HG02981 (cell line): ENCODE results near the gene CFAP46.

Experiments used
- ATAC-seq: cut with Tn5 transposase; IDR thresholded peaks from one replicate; pipeline ENCODE4 v1.9.1; 2021; ENCODE audit warnings: mild to moderate bottlenecking, moderate library complexity; ENCODE audit not compliant: unreplicated experiment

Gene CFAP46

DNA sequence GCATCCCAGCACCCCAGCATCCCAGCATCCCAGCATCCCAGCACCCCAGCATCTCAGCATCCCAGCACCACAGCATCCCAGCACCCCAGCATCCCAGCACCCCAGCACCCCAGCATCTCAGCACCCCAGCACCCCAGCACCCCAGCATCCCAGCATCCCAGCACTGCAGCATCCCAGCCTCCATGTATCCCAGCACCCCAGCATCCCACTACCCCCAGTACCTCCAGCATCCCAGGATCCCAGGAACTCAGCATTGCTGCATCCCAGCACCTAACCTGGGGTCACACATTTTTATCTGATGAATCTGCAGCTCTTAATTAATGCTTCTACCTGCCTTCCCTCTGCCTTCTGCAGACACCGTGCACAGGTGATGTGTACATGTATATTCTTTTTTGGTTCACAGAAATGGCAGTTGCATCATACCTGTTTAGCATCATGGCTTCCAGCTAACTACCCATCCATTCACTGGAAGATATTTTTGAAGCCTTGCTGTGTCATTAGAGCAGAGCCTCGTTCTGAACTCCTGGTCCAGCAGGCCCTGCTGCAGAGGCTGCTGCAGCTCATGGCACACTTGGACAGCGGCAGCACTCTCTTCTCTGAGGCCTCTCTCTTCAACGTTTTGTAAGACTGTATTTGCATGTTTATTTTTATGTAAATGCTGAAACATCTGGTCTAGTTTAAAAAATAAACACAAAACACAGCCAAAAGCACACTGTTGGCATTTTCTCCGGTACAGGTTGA lies 4.6 kb upstream of the CFAP46 start:
- no peak for ATAC-seq

DNA sequence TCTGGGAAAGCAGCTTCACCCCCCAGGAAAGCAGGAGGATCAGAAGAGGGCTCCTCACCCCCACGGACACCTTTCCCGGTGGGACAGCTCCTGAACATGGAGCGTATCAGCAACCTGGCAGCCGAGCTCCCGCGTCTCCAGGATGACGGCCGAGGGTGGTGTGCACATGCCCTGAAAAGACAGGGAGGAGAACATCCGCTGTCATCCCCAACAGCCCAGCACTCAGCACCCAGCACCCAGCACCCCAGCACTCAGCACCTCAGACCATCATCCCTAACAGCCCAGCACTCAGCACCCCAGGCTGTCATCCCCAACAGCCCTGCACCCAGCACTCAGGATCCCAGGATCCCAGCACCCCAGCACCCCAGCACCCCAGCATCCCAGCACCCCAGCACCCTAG lies 3.9 kb upstream of the CFAP46 start:
- no peak for ATAC-seq

DNA sequence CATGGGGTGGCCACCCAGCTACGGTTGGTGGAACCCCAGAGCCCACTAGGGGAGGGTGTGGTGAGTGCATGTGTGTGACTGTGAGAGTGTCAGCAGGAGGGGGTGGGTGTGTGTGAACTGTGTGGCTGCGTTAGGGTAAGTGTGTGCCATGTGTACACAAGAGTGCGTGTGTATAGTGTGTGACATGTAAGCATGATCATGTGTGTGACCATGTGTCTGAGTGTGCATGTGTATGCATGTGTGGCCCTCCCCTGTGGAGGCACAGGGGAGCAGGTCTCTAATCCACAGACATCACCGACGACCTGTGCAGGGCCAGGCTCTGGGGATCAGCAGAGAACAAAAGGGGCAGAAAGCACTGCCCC lies 3.5 kb upstream of the CFAP46 start:
- no peak for ATAC-seq

DNA sequence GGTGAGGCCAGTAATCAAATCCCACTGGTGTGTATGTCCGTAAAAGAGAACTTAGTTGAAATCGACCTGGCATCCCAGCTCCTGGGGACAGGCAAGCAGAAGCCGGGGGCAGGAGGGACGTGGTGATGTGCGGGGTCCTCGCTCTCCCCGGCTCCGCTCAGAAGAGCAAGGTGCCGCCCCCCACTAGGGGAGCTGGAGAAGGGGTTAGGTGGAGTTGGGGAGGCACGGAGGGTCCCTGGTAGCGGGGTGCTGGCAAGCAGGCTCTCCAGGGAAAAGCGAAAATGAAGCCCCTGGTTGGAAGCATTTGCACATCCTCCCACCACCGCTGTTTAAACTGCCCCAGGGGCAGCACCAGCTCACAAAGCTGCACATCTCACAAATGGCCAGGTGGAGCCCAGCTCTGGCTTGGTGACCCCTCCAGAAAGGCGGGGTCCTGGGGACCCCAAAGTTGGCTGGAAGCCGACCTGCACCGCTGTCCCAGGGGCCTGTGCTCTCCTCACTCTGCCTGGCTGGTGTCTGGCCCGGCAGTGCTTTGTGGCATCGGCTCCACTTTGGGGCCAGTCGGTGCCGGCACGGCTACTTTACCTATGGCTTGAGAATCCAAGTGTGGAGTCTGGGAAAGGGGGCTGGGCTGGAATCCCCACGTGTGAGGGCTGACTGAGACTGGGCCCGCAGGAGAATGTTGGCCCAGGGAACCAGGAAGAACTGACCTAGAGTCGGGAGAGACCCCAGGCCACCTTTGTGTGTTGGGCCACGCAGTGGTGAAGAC lies 2.9 kb upstream of the CFAP46 start:
- ATAC-seq = no peak

DNA sequence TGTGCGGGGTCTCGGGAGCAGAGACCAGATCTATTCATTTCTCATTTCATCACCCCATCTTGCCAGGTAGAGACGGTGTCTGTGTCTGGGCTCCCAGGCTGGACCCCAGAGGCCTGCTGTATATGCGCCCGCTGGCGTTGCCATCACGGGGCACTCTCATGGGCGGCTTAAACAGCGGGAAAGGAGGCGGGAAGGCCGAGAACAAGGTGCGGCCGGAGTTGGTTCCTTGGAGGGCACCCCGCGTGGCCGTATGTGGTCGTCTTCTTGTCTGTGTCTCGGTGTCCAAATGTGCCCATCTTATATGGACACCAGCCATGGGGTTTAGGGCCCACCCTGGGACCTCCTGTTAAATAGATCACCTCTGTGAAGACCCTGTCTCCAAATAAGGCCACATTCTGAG lies 2.1 kb upstream of the CFAP46 start:
- no peak for ATAC-seq

DNA sequence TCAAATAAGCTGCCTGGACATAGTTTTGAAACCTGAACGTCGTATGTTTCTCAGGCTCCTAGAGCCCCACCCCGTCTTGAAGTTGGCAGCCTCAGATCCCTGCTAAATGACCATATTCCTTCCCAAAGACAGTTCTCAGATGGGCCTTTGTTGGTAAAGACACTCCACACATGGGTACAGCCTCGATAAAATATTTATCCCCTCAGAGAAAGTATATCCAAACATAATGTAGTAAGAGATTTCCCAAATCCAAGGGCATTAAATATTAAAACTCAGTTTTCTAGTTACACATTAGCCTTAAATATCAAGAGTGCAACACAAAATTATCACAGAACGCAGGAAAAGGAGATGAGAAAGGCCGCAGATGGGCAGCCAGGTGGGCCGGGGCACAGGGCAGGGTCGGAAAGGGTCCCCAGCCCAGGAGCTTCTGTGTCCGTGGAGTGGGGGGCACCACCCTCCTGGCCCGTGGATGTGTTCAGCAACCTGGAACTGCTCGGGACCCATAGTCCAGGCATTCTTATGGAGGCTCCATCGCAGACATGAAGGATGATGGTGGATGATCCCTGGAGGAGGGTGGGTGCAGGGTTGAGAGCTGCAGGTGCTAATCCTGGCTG lies 1.5 kb upstream of the CFAP46 start:
- no peak for ATAC-seq

DNA sequence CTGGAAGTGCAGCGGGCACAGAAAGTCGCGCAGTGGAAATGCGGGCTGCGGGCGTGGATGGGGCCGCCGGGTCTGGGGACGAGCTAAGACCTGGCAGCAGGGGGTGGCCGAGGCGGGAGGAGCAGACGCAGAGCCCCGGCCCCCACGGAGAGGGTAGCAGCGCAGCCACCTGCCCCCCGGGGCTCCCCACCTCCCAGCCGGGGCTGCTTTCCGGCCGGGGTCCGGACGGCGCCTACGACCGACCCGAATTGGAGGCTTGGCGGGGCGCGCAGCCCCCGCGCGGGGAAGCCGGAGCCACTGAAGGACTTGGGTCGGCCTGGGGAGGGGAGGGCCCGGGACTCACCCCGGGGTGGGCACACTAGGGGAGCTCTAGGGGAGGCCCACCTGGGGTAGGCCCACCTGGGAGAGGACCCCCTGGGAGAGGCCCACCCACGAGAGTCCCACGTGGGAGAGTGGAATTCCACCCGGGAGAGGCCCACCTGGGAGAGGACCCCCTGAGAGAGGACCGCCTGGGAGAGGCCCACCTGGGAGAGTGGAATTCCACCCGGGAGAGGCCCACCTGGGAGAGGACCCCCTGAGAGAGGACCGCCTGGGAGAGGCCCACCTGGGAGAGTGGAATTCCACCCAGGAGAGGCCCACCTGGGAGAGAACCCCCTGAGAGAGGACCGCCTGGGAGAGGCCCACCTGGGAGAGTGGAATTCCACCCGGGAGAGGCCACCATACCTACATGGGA lies 854 bp upstream of the CFAP46 start:
- no peak for ATAC-seq

DNA sequence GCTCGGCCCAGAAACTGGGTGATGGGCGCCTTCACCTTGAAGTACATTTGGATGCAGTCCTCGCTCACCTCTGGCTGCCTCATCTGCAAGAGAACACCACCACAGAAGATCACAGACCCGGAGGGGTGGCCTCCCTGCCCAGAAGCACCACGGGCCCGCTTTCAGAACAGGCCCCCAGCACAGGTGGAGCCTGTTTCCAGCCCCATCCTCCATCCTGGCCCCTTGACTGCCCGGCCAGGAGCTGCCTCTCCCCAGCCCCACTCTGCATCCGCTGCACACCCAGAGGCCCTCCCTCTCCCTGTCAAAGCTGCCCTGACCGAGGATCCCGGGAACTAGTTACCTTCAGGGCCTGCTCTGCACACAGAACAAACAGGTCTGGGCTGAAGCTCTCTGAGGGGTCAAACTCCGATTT lies 724 bp downstream of the CFAP46 start:
- no peak for ATAC-seq

DNA sequence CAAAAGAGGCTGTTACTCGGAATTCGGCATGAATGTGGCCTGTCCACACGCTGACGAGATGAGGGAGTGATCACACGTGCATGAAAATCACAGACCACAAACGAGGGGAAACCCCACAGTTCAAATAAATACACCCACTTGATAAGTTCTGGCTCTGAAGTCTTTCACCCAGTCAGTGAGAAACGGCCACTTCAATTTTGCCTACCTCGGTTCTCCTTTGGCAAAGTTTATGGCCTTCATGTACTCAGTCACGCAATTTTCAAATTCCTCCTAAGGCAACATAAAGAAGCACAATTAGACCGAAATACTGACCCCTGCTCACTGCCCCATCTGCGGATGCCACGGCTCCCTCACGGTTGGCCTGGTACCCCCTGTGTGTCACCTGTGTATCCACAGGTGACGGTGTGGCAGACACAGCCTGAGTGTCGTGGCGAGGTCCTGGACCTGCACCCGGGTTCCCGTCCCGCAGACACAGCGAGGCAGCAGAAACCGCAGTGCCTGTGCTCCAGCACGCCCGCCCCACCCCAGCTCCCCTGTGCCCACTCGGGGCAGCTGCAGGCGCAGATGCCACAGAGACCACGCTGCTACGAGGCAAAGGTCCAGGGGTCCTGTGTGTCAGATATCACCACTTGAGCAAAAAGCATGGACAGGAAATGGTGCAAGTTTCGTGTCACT lies 1.4 kb downstream of the CFAP46 start:
- no peak for ATAC-seq

DNA sequence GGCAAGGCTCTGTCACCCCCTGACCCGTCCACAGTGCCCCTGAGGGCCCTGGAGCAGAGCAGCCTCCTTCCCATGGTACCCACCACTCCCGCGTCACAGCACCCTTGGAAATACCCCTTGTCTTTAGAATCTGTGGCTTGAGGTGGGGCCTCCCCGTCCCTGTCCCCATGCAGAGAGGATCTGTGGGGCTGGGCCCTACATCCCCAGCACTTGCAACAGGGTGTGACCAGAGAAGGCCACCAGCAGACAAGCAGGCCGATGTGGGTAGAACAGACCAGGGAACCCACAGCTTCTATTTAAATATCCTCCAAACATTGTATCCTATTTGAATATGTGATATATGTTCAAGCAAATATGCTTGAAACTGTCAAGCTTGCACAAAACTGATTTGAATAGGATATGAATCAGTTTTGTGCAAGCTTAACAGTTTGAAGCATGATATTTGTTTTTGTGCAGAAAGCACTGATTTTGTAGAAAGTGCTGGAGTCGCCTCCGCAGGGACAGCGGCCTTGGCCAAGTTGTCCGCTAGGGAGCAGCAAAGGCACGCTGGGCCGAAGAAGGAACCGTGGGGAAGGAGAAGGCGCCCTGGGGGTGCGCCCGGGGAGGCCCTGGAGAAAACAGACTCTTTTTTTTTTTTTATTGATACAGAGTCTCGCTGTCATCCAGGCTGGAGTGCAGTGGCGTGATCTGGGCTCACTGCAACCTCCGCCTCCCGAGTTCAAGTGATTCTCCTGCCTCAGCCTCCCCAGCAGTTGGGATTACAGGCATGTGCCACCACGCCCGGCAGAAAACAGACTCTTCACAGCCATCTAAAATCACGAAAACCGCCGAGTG lies 2.2 kb downstream of the CFAP46 start:
- no peak for ATAC-seq

DNA sequence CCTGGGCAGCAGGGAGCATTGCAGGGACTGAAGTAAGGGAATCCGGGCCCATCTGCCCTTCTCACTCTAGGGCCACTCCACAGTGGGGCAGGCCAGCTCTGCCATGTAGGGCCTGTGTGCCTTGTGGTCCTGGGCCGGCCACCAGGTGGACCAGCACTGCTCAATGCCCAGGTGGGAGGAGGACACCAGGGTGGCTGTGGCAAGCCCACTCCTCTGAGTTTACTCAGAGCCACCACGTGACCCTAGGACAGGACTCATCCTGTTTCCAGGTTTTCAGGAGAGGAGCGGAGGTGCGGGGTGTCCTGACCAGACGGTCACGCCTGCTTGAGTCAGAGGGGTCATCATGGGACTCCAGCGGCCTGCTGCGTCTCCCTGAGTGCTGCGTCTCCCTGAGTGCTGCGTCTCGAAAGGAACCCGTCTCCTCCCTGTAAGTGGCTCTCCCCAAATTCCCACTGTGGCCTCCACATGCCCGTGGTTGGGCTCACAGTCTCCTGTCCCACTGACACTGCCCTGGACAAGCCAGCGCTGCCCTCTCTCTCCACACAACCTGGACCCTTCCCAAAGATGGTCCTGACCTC lies 2.9 kb downstream of the CFAP46 start:
- no peak for ATAC-seq

DNA sequence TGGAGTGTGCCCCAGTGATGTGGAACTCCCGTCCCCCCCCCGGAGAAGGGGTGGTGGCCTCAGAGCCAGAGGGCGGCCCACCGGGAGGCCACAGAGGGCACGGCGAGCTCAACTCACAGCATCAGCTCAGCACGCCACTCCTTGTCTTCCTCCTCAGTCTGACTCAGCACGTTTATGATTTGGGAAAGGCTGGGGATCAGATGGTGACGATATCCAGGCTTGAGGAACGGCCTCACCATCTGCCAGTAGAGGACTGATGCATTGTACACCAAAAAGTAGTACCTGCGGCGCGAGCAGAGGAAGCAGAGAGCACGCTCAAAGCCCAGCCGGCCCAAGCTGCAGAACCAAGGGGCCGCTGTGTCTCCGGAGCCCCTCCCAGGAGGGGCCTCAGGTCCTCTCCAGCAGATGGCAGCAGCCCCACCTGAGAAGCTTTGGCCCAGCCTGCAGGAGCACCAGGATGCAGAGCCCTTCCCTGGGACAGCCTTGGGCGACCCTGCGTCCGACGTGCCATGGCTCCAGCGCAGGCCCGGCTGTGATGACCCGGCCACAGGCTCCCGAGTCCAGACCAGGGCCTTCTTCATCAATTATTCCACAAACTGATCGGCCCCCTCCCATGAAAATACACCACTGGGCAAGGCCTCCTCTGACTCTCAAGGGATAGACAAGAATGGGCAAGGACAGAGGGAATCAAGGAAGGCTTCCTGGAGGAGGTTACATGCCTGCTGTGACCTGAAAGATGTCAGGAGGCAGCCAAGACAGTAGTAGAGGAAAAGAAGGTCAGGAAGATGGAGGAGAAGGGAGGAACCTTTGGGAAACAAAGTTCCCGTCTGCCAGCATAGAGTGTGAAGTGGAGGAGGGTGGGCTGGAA lies 3.7 kb downstream of the CFAP46 start:
- ATAC-seq = no peak

DNA sequence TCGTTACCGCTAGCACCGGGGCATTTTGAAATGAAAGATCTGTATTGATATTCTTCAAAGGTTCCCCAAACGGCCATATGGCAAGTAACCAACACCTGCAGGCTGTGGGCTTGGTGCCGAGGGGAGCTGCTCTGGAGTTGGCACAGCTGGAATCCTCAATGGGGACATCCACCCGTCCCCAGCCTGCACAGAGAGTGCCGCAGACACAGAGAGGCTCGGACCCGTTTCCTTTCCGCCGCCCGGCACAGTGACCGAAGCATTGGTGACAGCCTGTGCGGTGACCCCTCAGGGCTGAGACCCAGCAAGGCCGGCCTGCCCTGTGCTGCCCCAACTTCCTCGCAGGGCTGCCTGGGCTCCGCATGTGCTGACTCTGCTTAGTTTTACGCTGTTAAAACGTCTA lies 4.5 kb downstream of the CFAP46 start:
- no peak for ATAC-seq

DNA sequence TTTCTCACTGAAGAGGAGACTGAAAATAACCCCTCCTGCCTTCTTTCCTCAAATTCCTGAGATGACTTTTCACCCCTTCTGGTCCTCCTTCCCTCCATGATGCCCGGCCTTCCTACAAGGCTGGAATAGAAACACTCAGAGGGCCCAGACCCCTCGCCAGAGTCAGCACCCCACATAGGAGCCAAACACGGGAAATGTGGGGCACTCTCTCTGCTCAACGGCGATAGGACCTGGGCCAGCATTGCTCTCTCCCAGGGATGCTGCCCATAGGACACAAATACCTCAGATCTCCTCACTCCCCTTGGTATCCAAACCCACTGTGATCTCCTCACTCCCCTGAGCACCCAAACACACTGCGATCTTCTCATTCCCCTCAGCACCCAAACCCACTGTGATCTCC lies 7.4 kb downstream of the CFAP46 start:
- ATAC-seq = no peak

DNA sequence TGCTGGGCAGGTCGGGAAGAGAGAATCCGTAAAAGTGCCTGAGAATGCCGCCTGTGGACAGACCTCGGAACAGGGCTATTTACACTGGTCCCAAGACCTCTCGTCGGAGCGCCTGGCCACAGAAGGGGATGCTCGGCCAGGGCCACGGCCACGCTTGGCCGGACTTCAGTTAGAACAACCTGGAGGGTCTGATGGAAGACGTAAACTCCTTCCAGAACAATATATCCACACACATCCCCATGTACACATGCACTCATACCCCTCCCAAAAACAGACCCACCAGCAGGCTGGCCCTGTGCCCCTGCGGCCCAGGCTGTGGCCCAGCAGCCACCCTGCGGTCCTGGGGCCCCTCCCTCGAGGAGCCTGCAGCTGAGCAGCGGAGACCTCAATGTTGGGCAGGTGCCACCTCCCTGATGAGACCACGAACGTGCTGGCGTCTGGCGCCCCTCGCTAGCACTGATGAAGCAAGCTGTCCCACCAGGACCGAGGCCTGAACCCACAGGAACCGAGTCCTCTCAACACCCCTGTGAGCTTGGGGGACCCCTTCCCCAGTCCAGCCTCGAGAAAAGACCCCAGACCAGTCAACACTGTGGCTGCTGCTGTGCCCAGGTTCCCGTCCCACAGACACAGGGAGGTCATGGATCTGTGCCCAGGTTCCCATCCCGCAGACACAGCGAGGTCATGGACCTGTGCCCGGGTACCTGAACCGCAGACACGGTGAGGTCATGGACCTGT lies 8.9 kb downstream of the CFAP46 start:
- no peak for ATAC-seq

DNA sequence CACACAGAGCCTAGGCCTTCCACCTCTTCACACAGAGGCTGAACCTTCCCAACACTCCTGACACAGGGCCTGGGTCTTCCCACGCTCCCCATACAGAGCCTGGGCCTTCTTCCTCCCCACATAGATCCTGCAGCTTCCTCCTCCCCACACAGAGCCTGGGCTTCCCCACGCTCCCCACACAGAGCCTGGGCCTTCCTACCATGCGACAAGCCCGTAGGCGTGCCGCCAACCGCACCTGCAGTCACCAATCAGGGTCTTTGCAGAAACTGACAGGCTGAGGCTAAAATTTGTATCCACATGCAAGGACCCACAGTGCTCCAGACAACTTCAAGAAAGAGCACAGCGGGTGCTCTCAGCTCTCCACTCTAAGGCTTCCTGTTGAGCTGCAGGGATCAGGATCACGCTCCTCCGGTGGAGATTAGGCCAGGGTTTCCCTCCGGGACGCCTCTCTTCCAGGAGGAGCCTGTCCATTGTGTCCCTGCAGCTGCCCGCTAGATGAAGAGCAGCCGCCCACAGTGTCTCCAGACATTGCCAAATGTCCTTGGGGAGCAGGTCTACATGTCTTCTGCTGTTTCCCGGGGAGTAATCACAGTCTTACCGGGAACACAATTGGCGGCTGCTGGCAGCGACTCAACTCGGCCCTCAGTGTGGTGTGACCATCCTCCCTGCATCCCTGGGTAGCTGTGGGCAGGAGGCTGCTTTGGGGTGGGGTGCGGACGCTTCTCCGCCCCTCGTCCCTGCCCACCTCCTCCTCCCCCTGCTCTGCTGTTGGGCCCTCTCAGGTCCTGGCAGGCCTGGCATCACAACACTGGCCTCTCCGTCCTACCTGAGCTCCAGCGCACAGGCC lies 9.7 kb downstream of the CFAP46 start:
- ATAC-seq = no peak
